ENCODE measurements around the gene ZNF333.

The ZNF333 gene

GRCh38 chr19:14769201-14769600 is 79.4 kb downstream of the ZNF333 start:
- Histone ChIP-seq H3K27ac (replicated peaks) (no peak overlapping the region), H3K4me3 (replicated peaks; ENCODE audit: insufficient read depth, low read length) (no peak overlapping the region), H3K27me3 (ENCODE audit: insufficient read depth, poor library complexity, severe bottlenecking) (no peaks in the 10 kb centered on the region)
- TF ChIP-seq POLR2AphosphoS5 (IDR thresholded peaks at IDR 0.05; ENCODE audit: low read depth) = no peak
- no peak for TF ChIP-seq REST (IDR thresholded peaks at IDR 0.05; ENCODE audit: insufficient replicate concordance, low read depth)
- DNase-seq (ENCODE audit: low read depth in 1 of 2, low spot score in 1 of 2) = no peak

GRCh38 chr19:14770136-14770535 is 80.3 kb downstream of the ZNF333 start:
- Histone ChIP-seq H3K27ac (replicated peaks) (no peak overlapping the region), H3K27me3 (ENCODE audit: insufficient read depth, poor library complexity, severe bottlenecking) (no peaks in the 10 kb centered on the region), H3K4me3 (replicated peaks; ENCODE audit: insufficient read depth, low read length) (no peak overlapping the region)
- DNase-seq (ENCODE audit: low read depth in 1 of 2, low spot score in 1 of 2) = no peak
- TF ChIP-seq GABPA (IDR thresholded peaks at IDR 0.05; ENCODE audit: low read depth) (no peak), POLR2AphosphoS5 (IDR thresholded peaks at IDR 0.05; ENCODE audit: low read depth) (no peak), REST (IDR thresholded peaks at IDR 0.05; ENCODE audit: insufficient replicate concordance, low read depth) (no peak), SPI1 (IDR thresholded peaks at IDR 0.05; ENCODE audit: borderline replicate concordance, low read depth) (no peak), CTCF (IDR thresholded peaks at IDR 0.05; ENCODE audit: insufficient read depth, low read length) (no peak)

GRCh38 chr19:14770944-14771839 is 81.3 kb downstream of the ZNF333 start:
- DNase-seq (ENCODE audit: low read depth in 1 of 2, low spot score in 1 of 2) = no peak
- H3K27me3 ChIP-seq (ENCODE audit: insufficient read depth, poor library complexity, severe bottlenecking) = no peaks in the 10 kb centered on the region
- H3K4me3 ChIP-seq (replicated peaks; ENCODE audit: insufficient read depth, low read length) = no peak overlapping the region
- H3K27ac ChIP-seq (replicated peaks) = no peak overlapping the region
- TF ChIP-seq POLR2AphosphoS5 (IDR thresholded peaks at IDR 0.05; ENCODE audit: low read depth) = no peak
- no peak for TF ChIP-seq SPI1 (IDR thresholded peaks at IDR 0.05; ENCODE audit: borderline replicate concordance, low read depth)
- no peak for TF ChIP-seq CTCF (IDR thresholded peaks at IDR 0.05; ENCODE audit: insufficient read depth, low read length)
- no peak for TF ChIP-seq REST (IDR thresholded peaks at IDR 0.05; ENCODE audit: insufficient replicate concordance, low read depth)
- no peak for TF ChIP-seq GABPA (IDR thresholded peaks at IDR 0.05; ENCODE audit: low read depth)
